Endodermal cell (in vitro differentiated cells): ENCODE results near the gene RFTN1. TPM values are rescaled to one million over a fixed set of nuclear protein-coding genes. Genes with fewer than 3 reads are reported as not detected.

Source experiments
- DNase-seq: peaks from one replicate; pipeline ENCODE4 v3.0.0-alpha.2; 2017
- H3K27ac ChIP-seq: 2 replicates; pipeline ENCODE4 v1.5.1; 2013; ENCODE audit warnings: mild to moderate bottlenecking, low read depth, low read length, moderate library complexity
- H3K27me3 ChIP-seq: 2 replicates; pipeline ENCODE4 v1.6.1; 2013; ENCODE audit warnings: mild to moderate bottlenecking, low read length, moderate library complexity; ENCODE audit not compliant: insufficient read depth, control insufficient read depth, poor library complexity, severe bottlenecking
- H3K36me3 ChIP-seq: 2 replicates; pipeline ENCODE4 v1.7.0; 2013; ENCODE audit warnings: mild to moderate bottlenecking, low read length, moderate library complexity; ENCODE audit not compliant: control insufficient read depth, insufficient read depth
- H3K4me1 ChIP-seq: one replicate; pipeline ENCODE4 v1.7.0; 2013; ENCODE audit warnings: low read length; ENCODE audit not compliant: control insufficient read depth, insufficient read depth
- H3K4me3 ChIP-seq: 2 replicates; pipeline ENCODE4 v1.5.1; 2013; ENCODE audit warnings: mild to moderate bottlenecking, low read length, moderate library complexity
- H3K9ac ChIP-seq: 2 replicates; pipeline ENCODE4 v1.6.1; 2013; ENCODE audit warnings: mild to moderate bottlenecking, low read length, moderate library complexity; ENCODE audit not compliant: poor library complexity, severe bottlenecking; ENCODE audit errors: extremely low read depth
- H3K9me3 ChIP-seq: 2 replicates; pipeline ENCODE4 v1.6.1; 2013; ENCODE audit warnings: mild to moderate bottlenecking, low read length, moderate library complexity; ENCODE audit not compliant: control insufficient read depth
- H3K27ac Mint-ChIP-seq: 2 replicates; pipeline ENCODE4 v1.8.0; 2020; ENCODE audit warnings: mixed read lengths
- H3K27me3 Mint-ChIP-seq: 2 replicates; pipeline ENCODE4 v1.8.0; 2021; ENCODE audit warnings: mild to moderate bottlenecking, mixed read lengths; ENCODE audit not compliant: insufficient read depth
- H3K36me3 Mint-ChIP-seq: 2 replicates; pipeline ENCODE4 v1.8.0; 2020; ENCODE audit warnings: low read depth, mixed read lengths
- H3K4me1 Mint-ChIP-seq: 2 replicates; pipeline ENCODE4 v1.8.0; 2020; ENCODE audit warnings: mixed read lengths
- H3K4me3 Mint-ChIP-seq: 2 replicates; pipeline ENCODE4 v1.8.0; 2020; ENCODE audit warnings: mild to moderate bottlenecking, moderate library complexity, mixed read lengths
- H3K9me3 Mint-ChIP-seq: 2 replicates; pipeline ENCODE4 v1.8.0; 2020; ENCODE audit warnings: mild to moderate bottlenecking, mixed read lengths
- CTCF ChIP-seq: fragments of 200-600 bp; sonication (generic); conservative IDR thresholded peaks from 2 replicates; pipeline ENCODE4 v1.5.0; 2021; ENCODE audit warnings: antibody characterized with exemption, mild to moderate bottlenecking
- WGBS, 2 experiments: methylation state at CpG; one replicate each; pipeline versions ENCODE4 v1.1.5 to v1.1.7; 2013; ENCODE audit warnings: missing lambda C conversion rate in 2 of 2, mixed read lengths in 1 of 2; ENCODE audit not compliant: insufficient coverage in 1 of 2, insufficient read length in 1 of 2; 5-methylcytosine and 5-hydroxymethylcytosine counted together
- total RNA-seq, 2 donors: library from RNA; stranded (reverse); fragmentation: NEBNext Ultra II Directional in 1 of 2; extraction: Animal tissue kit (Norgen Biotek cat#: 25700) in 1 of 2; gene quantifications; 2 replicates in 1 of 2; 3 replicates in 1 of 2; pipeline ENCODE4 v1.2.1, GENCODE V29; 2021

The RFTN1 gene
- total RNA-seq, 2 donors from 2014 or later = 0.80 to 1.1 TPM

DNA sequence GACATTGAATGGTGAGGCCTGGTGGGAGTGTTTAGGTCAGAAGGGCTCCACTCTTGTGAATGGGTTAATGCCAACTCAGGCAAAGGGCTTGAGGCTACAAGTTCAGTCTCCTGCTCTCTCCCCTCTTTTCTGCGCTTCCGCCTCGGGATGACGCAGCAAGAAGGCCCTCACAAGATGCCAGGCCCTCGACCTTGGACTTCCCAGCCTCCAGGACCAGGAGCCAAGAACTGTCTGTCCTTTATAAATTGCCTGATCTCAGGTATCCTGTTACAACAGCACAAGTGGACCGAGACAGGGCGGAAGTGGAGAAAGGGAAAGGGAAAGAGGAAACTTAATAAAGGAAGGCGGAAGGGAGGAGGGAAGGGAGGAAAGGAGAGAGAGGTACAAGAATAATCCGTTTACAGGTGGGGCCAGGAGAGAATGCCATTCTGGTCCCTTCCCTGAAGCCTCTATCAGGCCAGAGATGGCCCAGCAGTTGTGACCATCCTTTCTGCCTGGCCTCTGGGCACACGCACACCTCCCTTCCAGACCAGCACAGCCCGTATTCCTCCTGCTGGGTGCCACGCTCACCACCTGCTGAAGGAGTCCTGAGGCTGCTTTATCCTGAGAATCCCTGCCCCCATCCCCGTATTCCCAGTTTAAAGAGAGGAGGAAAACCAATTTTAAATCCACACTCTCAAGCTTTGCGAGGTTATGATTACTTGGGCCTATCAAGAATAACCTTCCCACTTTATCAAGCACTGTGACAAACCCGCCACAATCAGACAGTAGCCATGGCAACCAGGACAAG is 184.3 kb downstream of the RFTN1 start:
- no peak overlapping the region for H3K4me3 Mint-ChIP-seq
- H3K9me3 Mint-ChIP-seq = peaks cover 19% of the 10 kb centered on the region
- H3K27me3 ChIP-seq = no peaks in the 10 kb centered on the region
- H3K4me1 Mint-ChIP-seq = peaks cover 3% of the 10 kb centered on the region
- H3K36me3 ChIP-seq = no peaks in the 10 kb centered on the region
- H3K27me3 Mint-ChIP-seq = no peaks in the 10 kb centered on the region
- no peaks in the 10 kb centered on the region for H3K4me1 ChIP-seq
- peak overlapping the region; percentile 91 for H3K27ac ChIP-seq
- H3K27ac Mint-ChIP-seq = peak overlapping the region; percentile 74
- H3K4me3 ChIP-seq = no peak overlapping the region
- H3K9me3 ChIP-seq = peaks cover 19% of the 10 kb centered on the region
- H3K9ac ChIP-seq = no peak overlapping the region
- 60 to 85% methylated on average over 5 to 15 of the region's 15 CpGs for WGBS, 2 experiments
- peak; percentile 29 for DNase-seq
- peaks cover 61% of the 10 kb centered on the region for H3K36me3 Mint-ChIP-seq
- TF ChIP-seq CTCF = no peak

GRCh38 chr3:16328124-16328523 is 185.4 kb downstream of the RFTN1 start:
- H3K4me1 Mint-ChIP-seq = peaks cover 3% of the 10 kb centered on the region
- DNase-seq = peak; percentile 30
- TF ChIP-seq CTCF = no peak
- H3K36me3 Mint-ChIP-seq = peaks cover 55% of the 10 kb centered on the region
- peaks cover 17% of the 10 kb centered on the region for H3K9me3 Mint-ChIP-seq
- peaks cover 4% of the 10 kb centered on the region for H3K36me3 ChIP-seq
- whole genome bisulfite sequencing, 2 experiments = 98 to 100% methylated on average over 1 to 6 of the region's 6 CpGs
- no peaks in the 10 kb centered on the region for H3K27me3 Mint-ChIP-seq
- H3K9me3 ChIP-seq = peaks cover 17% of the 10 kb centered on the region
- H3K4me3 Mint-ChIP-seq = no peak overlapping the region
- H3K9ac ChIP-seq = no peak overlapping the region
- no peak overlapping the region for H3K27ac Mint-ChIP-seq
- H3K4me1 ChIP-seq = no peaks in the 10 kb centered on the region
- no peak overlapping the region for H3K4me3 ChIP-seq
- H3K27ac ChIP-seq = peak overlapping the region; percentile 21
- no peaks in the 10 kb centered on the region for H3K27me3 ChIP-seq

DNA sequence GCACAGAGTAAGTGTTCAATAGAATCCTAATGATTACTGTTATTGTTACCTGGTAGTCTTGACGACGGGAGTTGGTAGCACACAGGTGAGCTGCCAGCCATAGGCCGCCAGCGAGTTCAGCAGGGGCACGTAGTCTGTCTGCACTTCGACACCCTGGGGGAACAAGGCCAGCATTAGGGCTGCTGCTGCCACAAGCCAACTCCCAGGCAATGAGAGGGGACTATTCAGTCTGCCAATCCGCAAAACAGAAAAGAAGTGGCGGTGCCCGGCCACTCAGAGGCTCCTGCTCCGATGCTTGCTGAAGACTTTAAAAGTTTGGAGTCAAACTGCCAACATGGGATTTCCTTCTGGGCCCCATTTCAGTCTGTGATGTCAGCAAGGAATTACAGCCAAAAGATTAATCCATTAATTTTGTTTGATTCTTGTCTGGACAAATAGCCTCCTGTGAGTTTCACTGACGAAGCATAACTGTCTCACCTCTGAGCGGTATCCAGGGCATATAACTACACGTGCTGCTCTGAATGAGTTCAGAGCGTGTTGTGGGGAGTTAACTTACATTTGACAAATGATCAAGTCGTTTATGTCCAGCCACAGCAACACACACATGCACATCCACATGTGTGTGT is 186.7 kb downstream of the RFTN1 start:
- no peak overlapping the region for H3K4me3 ChIP-seq
- TF ChIP-seq CTCF = no peak
- peaks cover 14% of the 10 kb centered on the region for H3K9me3 ChIP-seq
- Mint-ChIP-seq H3K27ac (peak overlapping the region; percentile 31), H3K4me3 (no peak overlapping the region), H3K36me3 (peaks cover 43% of the 10 kb centered on the region), H3K9me3 (peaks cover 12% of the 10 kb centered on the region), H3K27me3 (no peaks in the 10 kb centered on the region), H3K4me1 (peaks cover 3% of the 10 kb centered on the region)
- H3K4me1 ChIP-seq = peaks cover 4% of the 10 kb centered on the region
- no peaks in the 10 kb centered on the region for H3K27me3 ChIP-seq
- no peak overlapping the region for H3K9ac ChIP-seq
- WGBS, 2 experiments = 93 to 96% methylated on average over 15 of the region's 15 CpGs
- DNase-seq = peak; percentile 22
- no peak overlapping the region for H3K27ac ChIP-seq
- H3K36me3 ChIP-seq = peaks cover 4% of the 10 kb centered on the region
